ENCODE results near the gene CCNE1. TPM values are rescaled to one million over a fixed set of nuclear protein-coding genes. Genes with fewer than 3 reads are reported as not detected.

CCNE1 gene
- total and polyA plus RNA-seq, 5 donors = 2.1 to 5.1 (median 3.1) TPM

DNA sequence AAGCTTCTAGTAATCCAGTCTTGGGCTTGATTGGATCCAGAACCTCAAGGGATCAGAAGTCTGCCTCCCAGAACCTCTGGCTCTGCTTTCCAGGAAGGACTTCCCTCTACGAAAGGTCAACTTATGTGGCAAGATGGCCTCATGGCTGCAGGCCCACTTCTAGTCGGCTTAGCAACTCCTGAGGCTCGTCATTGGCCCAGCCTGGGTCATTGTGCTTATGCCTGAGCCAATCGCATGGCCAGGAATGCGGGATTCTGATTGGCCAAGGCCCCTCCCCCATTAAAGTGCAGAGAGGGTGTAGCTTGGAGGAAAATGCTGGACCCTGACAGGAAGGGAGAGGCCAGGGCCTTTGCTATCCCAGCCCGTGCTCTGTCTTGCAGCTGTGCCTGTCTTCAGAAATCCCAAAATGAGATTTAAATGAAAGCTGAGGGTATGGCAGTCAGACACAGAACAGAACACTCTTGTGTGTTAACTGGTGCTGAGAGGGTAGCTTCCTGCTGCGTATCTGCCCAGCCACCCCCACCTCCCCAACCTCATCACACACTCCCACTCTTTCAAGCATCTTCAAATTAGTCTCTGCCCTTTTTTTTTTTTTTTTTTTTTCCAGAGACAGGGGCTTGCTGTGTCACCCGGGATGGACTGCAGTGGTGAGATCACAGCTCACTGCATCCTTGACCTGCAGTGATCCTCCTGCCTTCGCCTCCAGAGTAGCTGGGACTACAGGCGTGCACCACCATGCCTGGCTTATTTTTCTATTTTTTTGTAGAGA lies 5.5 kb upstream of the CCNE1 start:
- Histone ChIP-seq H3K4me3 (ENCODE audit: low read length) (no peak overlapping the region), H3K9me3 (ENCODE audit: control insufficient read depth, low read length) (no peaks in the 10 kb centered on the region), H3K4me1 (ENCODE audit: control insufficient read depth, insufficient read depth, low read length) (peaks cover 4% of the 10 kb centered on the region), H3K27ac (ENCODE audit: low read length) (no peak overlapping the region), H3K27me3 (ENCODE audit: control insufficient read depth, insufficient read depth) (no peaks in the 10 kb centered on the region)
- DNase-seq (peak; percentile 79 to 89 (median 82)), ATAC-seq (peak; percentile 81 to 94)
- intact Hi-C loops (cut with DNase I) = no loop called here
- WGBS = 64% methylated on average over 10 of the region's 10 CpGs

DNA sequence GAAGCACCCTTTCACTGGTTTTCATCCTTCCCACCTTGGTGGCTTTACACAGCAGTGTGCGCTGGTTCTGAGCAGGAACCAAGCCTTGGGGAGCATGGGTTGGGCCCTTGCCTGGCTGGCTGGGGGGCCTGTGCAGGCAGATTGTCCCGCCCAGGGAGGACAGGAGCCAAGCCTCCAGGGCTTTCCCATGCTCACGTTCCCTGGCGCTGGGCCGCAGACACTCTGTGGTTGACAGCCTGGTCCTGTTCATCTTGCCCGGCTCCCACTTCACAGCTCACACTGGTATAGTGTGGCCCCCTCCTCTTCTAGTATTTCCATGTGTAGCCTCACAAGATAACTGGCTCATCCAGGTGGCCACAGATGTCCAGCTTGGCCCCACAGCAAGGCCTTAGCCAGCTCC lies 4.6 kb upstream of the CCNE1 start:
- WGBS = 86% methylated on average over 6 of the region's 6 CpGs
- Histone ChIP-seq H3K27me3 (ENCODE audit: control insufficient read depth, insufficient read depth) (no peaks in the 10 kb centered on the region), H3K27ac (ENCODE audit: low read length) (no peak overlapping the region), H3K4me1 (ENCODE audit: control insufficient read depth, insufficient read depth, low read length) (peaks cover 4% of the 10 kb centered on the region), H3K9me3 (ENCODE audit: control insufficient read depth, low read length) (no peaks in the 10 kb centered on the region), H3K4me3 (ENCODE audit: low read length) (no peak overlapping the region)
- intact Hi-C loops (cut with DNase I) = no loop called here
- DNase-seq (no peak), ATAC-seq (no peak)

DNA sequence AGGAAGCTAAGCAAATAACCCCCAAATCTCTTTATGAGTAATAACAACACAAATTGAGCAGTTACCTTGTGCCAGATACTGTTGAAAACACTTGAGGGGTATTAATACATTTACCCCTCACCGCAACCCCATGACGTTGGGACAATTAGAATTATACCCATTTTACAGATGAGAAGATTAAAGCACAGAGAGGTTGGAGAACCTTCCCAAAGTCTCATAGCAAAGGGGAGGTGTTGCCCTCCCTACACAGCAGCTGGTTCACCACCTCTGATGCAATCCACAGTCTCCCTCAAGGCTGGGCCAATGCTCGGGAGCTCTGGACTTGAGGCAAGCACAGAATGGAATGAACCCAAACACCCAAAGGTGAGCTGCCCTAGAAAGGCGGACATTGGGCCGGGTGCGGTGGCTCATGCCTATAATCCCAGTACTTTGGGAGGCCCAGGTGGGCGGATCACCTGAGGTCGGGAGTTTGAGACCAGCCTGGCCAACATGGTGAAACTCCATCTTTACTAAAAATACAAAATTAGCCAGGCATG lies 3.9 kb upstream of the CCNE1 start:
- Histone ChIP-seq H3K9me3 (ENCODE audit: control insufficient read depth, low read length) (no peaks in the 10 kb centered on the region), H3K27me3 (ENCODE audit: control insufficient read depth, insufficient read depth) (no peaks in the 10 kb centered on the region), H3K27ac (ENCODE audit: low read length) (no peak overlapping the region), H3K4me1 (ENCODE audit: control insufficient read depth, insufficient read depth, low read length) (peaks cover 4% of the 10 kb centered on the region), H3K4me3 (ENCODE audit: low read length) (no peak overlapping the region)
- no peak for DNase-seq
- no peak for ATAC-seq
- intact Hi-C loops (cut with DNase I) = no loop called here
- 93% methylated on average over 8 of the region's 8 CpGs for WGBS

DNA sequence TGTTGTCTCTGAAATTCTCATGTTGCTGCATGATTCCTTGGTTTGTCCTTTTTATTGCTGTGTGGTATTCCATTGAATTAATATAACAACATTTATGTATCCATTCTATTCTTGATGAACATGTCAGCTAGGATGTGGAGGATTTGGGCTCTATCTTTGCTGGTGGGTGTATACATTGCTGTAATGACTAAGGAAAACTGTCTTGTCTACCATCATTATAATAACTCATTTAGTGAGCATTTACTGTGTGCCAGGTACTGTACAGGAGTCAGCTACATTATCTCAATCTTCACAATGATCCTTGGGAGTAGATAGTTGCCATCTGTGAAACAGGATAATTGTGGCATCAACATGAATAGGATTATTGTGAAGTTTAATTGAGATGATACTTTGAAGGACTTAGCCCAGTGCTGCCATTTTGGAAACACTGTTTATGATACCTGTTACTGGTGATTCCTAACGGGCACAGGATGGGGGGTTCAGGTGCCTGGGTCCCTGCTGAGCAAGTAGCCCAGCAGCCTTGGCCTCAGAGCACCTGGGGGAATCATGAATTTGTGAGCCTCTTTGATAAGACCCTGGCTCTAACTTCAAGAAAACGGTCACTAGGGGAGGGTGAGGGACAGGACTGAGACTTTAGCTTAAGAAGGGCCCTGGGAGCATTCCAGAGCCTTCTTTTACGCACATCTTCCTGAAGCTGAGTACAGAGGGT lies 1.8 kb upstream of the CCNE1 start:
- no peaks in the 10 kb centered on the region for H3K9me3 ChIP-seq (ENCODE audit: control insufficient read depth, low read length)
- intact Hi-C loops (cut with DNase I) = no loop called here
- peaks cover 4% of the 10 kb centered on the region for H3K4me1 ChIP-seq (ENCODE audit: control insufficient read depth, insufficient read depth, low read length)
- no peaks in the 10 kb centered on the region for H3K27me3 ChIP-seq (ENCODE audit: control insufficient read depth, insufficient read depth)
- no peak overlapping the region for H3K4me3 ChIP-seq (ENCODE audit: low read length)
- no peak overlapping the region for H3K27ac ChIP-seq (ENCODE audit: low read length)
- ATAC-seq (no peak), DNase-seq (no peak)
- WGBS = 83% methylated on average over 3 of the region's 3 CpGs

DNA sequence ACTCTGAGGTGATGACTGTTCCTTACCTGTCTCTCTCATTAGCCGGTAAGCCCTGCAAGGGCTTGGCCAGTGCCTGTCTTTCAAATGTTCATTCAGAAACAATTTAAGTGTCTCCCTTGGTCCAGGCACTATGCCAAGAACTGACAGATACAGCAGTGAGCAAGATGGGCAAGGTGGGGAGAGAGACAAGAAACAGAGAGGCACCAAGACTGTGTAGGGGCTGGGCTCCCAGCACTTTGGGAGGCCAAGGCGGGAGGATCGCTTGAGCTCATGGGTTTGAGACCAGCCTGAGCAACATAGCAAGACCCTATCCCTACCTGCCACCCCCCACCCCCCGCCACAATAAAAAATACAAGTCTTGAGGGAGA lies 1.3 kb upstream of the CCNE1 start:
- 77% methylated on average over 4 of the region's 4 CpGs for WGBS

DNA sequence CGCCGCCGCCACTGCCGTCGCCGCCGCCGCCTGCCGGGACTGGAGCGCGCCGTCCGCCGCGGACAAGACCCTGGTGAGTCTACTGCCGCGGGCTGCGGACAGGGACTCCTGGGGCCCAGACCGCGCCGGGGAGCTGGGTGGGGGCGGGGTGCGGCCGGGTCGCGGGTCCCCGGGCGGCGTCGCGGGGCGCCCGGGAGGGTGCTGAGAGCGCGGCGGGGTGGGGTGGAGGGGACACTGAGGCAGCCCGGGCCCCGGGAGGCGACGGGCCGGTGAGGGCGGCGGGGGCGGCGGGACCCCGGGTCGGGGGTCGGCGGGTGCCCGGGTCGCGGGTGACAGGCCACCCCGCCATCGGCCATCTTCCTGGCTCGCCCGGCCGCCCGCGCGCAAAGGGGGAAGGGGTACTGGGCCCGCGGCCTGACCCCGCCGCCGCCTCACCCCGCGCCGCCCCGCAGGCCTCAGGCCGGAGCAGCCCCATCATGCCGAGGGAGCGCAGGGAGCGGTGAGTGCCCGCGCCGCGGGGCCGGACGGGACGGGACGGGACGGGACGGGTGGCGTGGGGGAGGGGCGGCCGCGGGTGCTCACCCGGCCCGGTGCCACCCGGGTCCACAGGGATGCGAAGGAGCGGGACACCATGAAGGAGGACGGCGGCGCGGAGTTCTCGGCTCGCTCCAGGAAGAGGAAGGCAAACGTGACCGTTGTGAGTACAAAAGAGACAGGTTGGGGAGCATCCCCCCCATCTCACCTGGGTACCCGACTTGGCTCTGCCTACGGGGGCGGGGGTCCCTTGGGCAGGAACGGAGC lies 489 bp downstream of the CCNE1 start:
- no peaks in the 10 kb centered on the region for H3K9me3 ChIP-seq (ENCODE audit: control insufficient read depth, low read length)
- intact Hi-C loops (cut with DNase I) = no loop called here

More for the DNA sequence above, 1.3 kb upstream of the CCNE1 start:
- DNase-seq (no peak), ATAC-seq (no peak)
- Histone ChIP-seq H3K27ac (ENCODE audit: low read length) (no peak overlapping the region), H3K9me3 (ENCODE audit: control insufficient read depth, low read length) (no peaks in the 10 kb centered on the region), H3K4me3 (ENCODE audit: low read length) (no peak overlapping the region), H3K27me3 (ENCODE audit: control insufficient read depth, insufficient read depth) (no peaks in the 10 kb centered on the region), H3K4me1 (ENCODE audit: control insufficient read depth, insufficient read depth, low read length) (peaks cover 4% of the 10 kb centered on the region)
- intact Hi-C loops (cut with DNase I) = no loop called here

DNA sequence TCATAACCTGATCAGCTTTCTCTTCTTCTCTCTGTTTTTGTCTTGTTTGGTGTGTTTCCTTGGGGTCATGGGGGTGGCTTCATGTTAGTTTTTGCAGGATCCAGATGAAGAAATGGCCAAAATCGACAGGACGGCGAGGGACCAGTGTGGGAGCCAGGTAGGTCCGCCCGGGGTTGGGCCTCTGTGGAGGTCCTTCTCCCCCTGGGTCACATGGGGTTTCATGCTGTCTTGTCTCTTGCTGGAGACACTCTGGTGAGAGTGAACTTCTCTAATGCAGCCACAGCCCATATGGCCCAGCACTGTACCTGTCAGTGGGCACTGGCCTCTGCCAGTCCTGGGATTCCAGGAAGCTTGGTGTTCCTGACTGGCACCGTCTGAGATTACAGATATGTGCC lies 1.1 kb downstream of the CCNE1 start:
- Histone ChIP-seq H3K4me3 (ENCODE audit: low read length) (no peak overlapping the region), H3K27me3 (ENCODE audit: control insufficient read depth, insufficient read depth) (no peaks in the 10 kb centered on the region), H3K4me1 (ENCODE audit: control insufficient read depth, insufficient read depth, low read length) (no peaks in the 10 kb centered on the region), H3K9me3 (ENCODE audit: control insufficient read depth, low read length) (no peaks in the 10 kb centered on the region), H3K27ac (ENCODE audit: low read length) (no peak overlapping the region)
- ATAC-seq (no peak), DNase-seq (no peak)
- intact Hi-C loops (cut with DNase I) = no loop called here
- WGBS = 81% methylated on average over 6 of the region's 6 CpGs

More for the DNA sequence above, 489 bp downstream of the CCNE1 start:
- WGBS = 3% methylated on average over 104 of the region's 104 CpGs
- Histone ChIP-seq H3K27ac (ENCODE audit: low read length) (no peak overlapping the region), H3K27me3 (ENCODE audit: control insufficient read depth, insufficient read depth) (no peaks in the 10 kb centered on the region), H3K4me1 (ENCODE audit: control insufficient read depth, insufficient read depth, low read length) (no peaks in the 10 kb centered on the region), H3K4me3 (ENCODE audit: low read length) (peak overlapping the region; percentile 96)
- DNase-seq (peak; percentile 31 to 73 (median 66)), ATAC-seq (no peak)

DNA sequence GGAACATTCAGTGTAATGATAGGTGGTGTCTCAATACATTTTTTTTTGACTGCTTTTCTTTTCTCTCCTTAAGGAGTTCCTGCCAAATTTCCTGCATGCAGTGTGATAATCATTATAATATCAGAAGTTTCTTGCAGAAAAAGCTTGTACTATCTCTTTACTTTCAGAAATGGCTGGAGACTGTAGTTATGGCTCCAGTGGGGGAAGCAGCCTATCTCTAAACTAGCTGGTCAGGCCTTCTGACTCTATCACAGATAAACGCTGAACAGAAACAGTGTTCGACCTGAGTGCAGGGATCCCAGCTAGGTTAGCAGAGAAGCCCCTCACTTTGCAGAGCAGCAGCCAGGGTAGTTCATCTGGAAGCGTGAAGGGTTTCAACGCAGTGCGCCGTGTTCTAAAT lies 1.9 kb downstream of the CCNE1 start:
- H3K4me1 ChIP-seq (ENCODE audit: control insufficient read depth, insufficient read depth, low read length) = no peaks in the 10 kb centered on the region

DNA sequence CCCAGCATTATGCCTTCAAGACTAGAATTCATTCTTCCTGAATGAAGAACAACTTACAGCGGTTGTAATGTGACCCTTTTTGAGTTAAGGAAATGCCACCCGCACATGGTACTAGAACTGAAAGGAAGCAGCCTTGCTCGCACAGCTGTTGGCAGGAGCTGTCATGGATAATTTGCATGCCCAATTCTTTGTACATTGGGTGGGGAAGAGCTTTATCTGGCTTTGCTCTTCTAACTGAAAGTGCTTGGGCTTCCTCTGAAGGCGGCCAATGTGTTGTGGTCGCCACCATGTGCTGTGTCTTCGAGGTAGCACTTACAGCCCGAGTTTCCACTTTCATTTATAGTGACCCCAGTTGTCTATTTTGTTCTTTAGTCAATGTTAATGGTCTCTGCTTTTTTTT lies 3.4 kb downstream of the CCNE1 start:
- DNase-seq = no peak

More for the DNA sequence above, 1.9 kb downstream of the CCNE1 start:
- H3K4me3 ChIP-seq (ENCODE audit: low read length) = no peak overlapping the region
- 83% methylated on average over 6 of the region's 6 CpGs for WGBS
- intact Hi-C loops (cut with DNase I) = no loop called here
- no peaks in the 10 kb centered on the region for H3K27me3 ChIP-seq (ENCODE audit: control insufficient read depth, insufficient read depth)
- no peak for ATAC-seq
- no peak for DNase-seq
- no peak overlapping the region for H3K27ac ChIP-seq (ENCODE audit: low read length)
- H3K9me3 ChIP-seq (ENCODE audit: control insufficient read depth, low read length) = no peaks in the 10 kb centered on the region

DNA sequence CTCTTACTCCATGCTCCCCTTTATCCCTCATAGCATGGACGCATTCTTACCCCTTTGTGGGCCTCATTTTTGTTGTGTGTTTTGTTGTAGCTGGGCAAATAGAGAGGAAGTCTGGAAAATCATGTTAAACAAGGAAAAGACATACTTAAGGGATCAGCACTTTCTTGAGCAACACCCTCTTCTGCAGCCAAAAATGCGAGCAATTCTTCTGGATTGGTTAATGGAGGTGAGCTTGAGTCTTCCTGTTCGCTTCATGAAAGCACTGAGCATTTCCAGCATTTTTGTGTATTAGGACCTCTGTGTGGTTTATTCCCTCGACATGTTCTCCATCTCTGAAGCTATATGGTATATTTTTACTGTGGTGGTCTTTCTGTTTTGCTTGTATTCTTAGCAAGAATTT lies 5.5 kb downstream of the CCNE1 start:
- H3K27ac ChIP-seq (ENCODE audit: low read length) = no peak overlapping the region
- no peaks in the 10 kb centered on the region for H3K27me3 ChIP-seq (ENCODE audit: control insufficient read depth, insufficient read depth)
- 93% methylated on average over 4 of the region's 4 CpGs for WGBS
- DNase-seq = no peak
- intact Hi-C loops (cut with DNase I) = no loop called here
- no peaks in the 10 kb centered on the region for H3K9me3 ChIP-seq (ENCODE audit: control insufficient read depth, low read length)
- no peak overlapping the region for H3K4me3 ChIP-seq (ENCODE audit: low read length)
- no peak for ATAC-seq
- H3K4me1 ChIP-seq (ENCODE audit: control insufficient read depth, insufficient read depth, low read length) = no peaks in the 10 kb centered on the region

More for the DNA sequence above, 3.4 kb downstream of the CCNE1 start:
- Histone ChIP-seq H3K4me3 (ENCODE audit: low read length) (no peak overlapping the region), H3K27me3 (ENCODE audit: control insufficient read depth, insufficient read depth) (no peaks in the 10 kb centered on the region), H3K9me3 (ENCODE audit: control insufficient read depth, low read length) (no peaks in the 10 kb centered on the region), H3K27ac (ENCODE audit: low read length) (no peak overlapping the region), H3K4me1 (ENCODE audit: control insufficient read depth, insufficient read depth, low read length) (no peaks in the 10 kb centered on the region)
- 86% methylated on average over 7 of the region's 7 CpGs for WGBS
- ATAC-seq = no peak
- intact Hi-C loops (cut with DNase I) = no loop called here

DNA sequence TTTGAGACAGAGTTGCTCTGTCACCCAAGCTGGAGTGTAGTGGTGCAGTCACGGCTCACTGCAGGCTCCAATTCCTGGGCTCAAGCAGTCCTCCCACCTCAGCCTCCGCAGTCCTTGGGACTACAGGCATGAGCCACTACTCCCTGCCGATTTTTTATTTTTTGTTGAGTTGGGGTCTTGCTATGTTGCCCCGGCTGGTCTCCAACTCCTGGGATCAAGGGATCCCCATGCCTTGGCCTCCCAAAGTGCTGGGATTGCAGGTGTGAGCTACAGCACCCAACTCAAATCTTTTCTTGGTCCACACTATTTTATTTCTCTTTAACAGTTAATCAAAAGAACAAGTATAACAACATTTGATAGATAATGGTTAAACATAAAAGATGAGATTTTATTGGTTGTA lies 7.5 kb downstream of the CCNE1 start:
- Histone ChIP-seq H3K27ac (ENCODE audit: low read length) (no peak overlapping the region), H3K4me3 (ENCODE audit: low read length) (no peak overlapping the region), H3K4me1 (ENCODE audit: control insufficient read depth, insufficient read depth, low read length) (no peaks in the 10 kb centered on the region), H3K27me3 (ENCODE audit: control insufficient read depth, insufficient read depth) (no peaks in the 10 kb centered on the region), H3K9me3 (ENCODE audit: control insufficient read depth, low read length) (no peaks in the 10 kb centered on the region)
- DNase-seq (no peak), ATAC-seq (no peak)
- 97% methylated on average over 4 of the region's 4 CpGs for WGBS
- intact Hi-C loops (cut with DNase I) = no loop called here
